ENCODE data around the gene BTN1A1.

BTN1A1 gene

DNA sequence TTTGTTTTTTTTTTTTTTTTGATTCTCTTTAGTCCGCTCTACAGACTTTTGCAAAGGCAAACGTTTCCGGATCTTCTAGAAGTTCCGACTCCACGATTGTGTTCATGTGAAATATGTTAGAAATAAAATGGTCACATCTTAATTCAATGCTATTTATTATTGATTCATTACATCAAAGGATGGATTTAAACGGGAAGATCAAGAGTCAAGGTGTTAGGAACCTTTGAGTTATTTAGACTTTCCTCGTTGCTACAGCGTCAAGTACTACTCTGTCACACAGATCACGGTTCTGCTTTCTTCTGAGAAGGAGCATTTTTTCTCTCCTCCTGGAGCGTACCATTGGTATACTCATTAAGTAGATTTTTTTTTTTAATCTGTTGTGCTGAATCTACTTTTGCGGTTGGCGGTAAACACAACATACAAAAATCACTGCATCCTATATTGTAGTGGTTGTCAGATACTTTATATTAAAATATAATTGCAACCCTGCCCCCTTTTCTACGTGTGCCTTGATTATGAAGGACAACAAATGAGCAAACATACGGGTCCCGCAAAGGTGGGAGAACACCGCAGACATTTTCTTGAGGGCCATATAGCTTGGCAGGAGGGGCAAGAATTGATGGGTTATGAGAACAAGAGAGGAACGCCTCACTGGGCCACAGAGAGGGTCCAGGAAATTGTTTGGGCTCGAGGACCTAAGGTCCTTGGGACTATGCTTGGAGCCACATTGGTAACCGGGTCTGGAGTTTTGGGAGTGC lies 55.6 kb downstream of the BTN1A1 start:
- peak; percentile 24 for FAIRE-seq
- DNase-seq (ENCODE audit: extremely low spot score, insufficient read length, low read depth), result no peak

- no peak for FAIRE-seq
- no peak for DNase-seq (ENCODE audit: extremely low spot score, insufficient read length, low read depth)
Observed at GRCh38 chr6:26556263-26557070, 56.4 kb downstream of the BTN1A1 start.
